ENCODE results near the gene TTN. TPM values are rescaled to one million over a fixed set of nuclear protein-coding genes. Genes with fewer than 3 reads are reported as not detected.

TTN gene
- total RNA-seq, 1 experiment from 2014 or later = 2.6 TPM

Other genes starting within 250 kb of the TTN start
- 2.4 and 4.0 TPM in 2 replicates for gene CCDC141, start 242.7 kb upstream of the TTN start, total RNA-seq (2014; rRNA removed; shearing (Covaris generic))

Measured in NCI-H460 (cell line).